Loucy (cell line): ENCODE results near the gene RIT2.

Experiments
- H2AFZ ChIP-seq: fragments of 200-600 bp; sonication (generic); 2 replicates; pipeline ENCODE4 v1.6.0; 2016; ENCODE audit warnings: antibody characterized with exemption, mild to moderate bottlenecking, low read length, moderate library complexity
- H3F3A ChIP-seq: fragments of 200-600 bp; 2 replicates; pipeline ENCODE4 v1.6.0; 2016; ENCODE audit warnings: antibody characterized with exemption, low read depth, mild to moderate bottlenecking
- H3K27me3 ChIP-seq: fragments of 200-600 bp; sonication (generic); 2 replicates; pipeline ENCODE4 v1.6.1; 2014; ENCODE audit warnings: low read length, mild to moderate bottlenecking; ENCODE audit not compliant: insufficient read depth, poor library complexity, severe bottlenecking
- H3K36me3 ChIP-seq: fragments of 200-600 bp; sonication (generic); 2 replicates; pipeline ENCODE4 v1.6.1; 2016; ENCODE audit warnings: low read length; ENCODE audit not compliant: insufficient read depth
- H3K4me1 ChIP-seq: fragments of 200-600 bp; sonication (generic); 2 replicates; pipeline ENCODE4 v1.5.1; 2014; ENCODE audit warnings: low read length, mild to moderate bottlenecking; ENCODE audit not compliant: insufficient read depth, poor library complexity, severe bottlenecking
- H3K4me2 ChIP-seq: fragments of 200-600 bp; sonication (generic); 2 replicates; pipeline ENCODE4 v1.6.0; 2014; ENCODE audit warnings: antibody characterized with exemption, low read length, low read depth, mild to moderate bottlenecking; ENCODE audit not compliant: poor library complexity, severe bottlenecking
- H3K4me3 ChIP-seq: fragments of 200-600 bp; sonication (generic); 2 replicates; pipeline ENCODE4 v1.5.1; 2014; ENCODE audit warnings: low read length, mild to moderate bottlenecking, mixed read lengths; ENCODE audit not compliant: poor library complexity, severe bottlenecking
- H3K79me2 ChIP-seq: fragments of 200-600 bp; sonication (generic); 2 replicates; pipeline ENCODE4 v1.6.1; 2014; ENCODE audit warnings: low read length; ENCODE audit not compliant: insufficient read depth
- H3K9ac ChIP-seq: fragments of 200-600 bp; sonication (generic); 2 replicates; pipeline ENCODE4 v1.6.0; 2014; ENCODE audit warnings: mild to moderate bottlenecking, low read depth, low read length, moderate library complexity; ENCODE audit not compliant: poor library complexity, severe bottlenecking
- H3K9me2 ChIP-seq: fragments of 200-600 bp; sonication (generic); replicated peaks from 2 replicates; pipeline ENCODE4 v1.6.1; 2016; ENCODE audit warnings: low read depth, low read length, mixed read lengths
- H3K9me3 ChIP-seq: fragments of 200-600 bp; sonication (generic); 2 replicates; pipeline ENCODE4 v1.6.1; 2014; ENCODE audit warnings: mild to moderate bottlenecking, antibody characterized with exemption, low read length, low read depth; ENCODE audit not compliant: insufficient read depth
- H4K20me1 ChIP-seq: fragments of 200-600 bp; sonication (generic); 2 replicates; pipeline ENCODE4 v1.6.0; 2014; ENCODE audit warnings: antibody characterized with exemption, low read length, mild to moderate bottlenecking; ENCODE audit not compliant: insufficient read depth, poor library complexity, severe bottlenecking
- CTCF ChIP-seq: fragments of 200-600 bp; sonication (generic); conservative IDR thresholded peaks from 2 replicates; pipeline ENCODE4 v1.5.1; 2014; ENCODE audit warnings: mild to moderate bottlenecking, antibody characterized with exemption, low read length
- EZH2phosphoT487 ChIP-seq: fragments of 200-600 bp; IDR thresholded peaks from 2 replicates; pipeline ENCODE4 v1.6.1; 2018; ENCODE audit warnings: antibody characterized with exemption, mild to moderate bottlenecking, moderate library complexity, borderline replicate concordance

The RIT2 gene

GRCh38 chr18:42906761-42907160 is 208.7 kb downstream of the RIT2 start:
- Histone ChIP-seq H3K36me3 (no peaks in the 10 kb centered on the region), H3K9me2 (no peaks in the 10 kb centered on the region)
- no peak for TF ChIP-seq EZH2phosphoT487
- TF ChIP-seq CTCF, result no peak

GRCh38 chr18:42901161-42901560 is 214.3 kb downstream of the RIT2 start:
- no peak overlapping the region for H2AFZ ChIP-seq
- no peaks in the 10 kb centered on the region for H4K20me1 ChIP-seq
- no peaks in the 10 kb centered on the region for H3K9me2 ChIP-seq
- H3K27me3 ChIP-seq, result no peaks in the 10 kb centered on the region
- no peaks in the 10 kb centered on the region for H3K79me2 ChIP-seq
- no peak overlapping the region for H3K9ac ChIP-seq
- no peaks in the 10 kb centered on the region for H3K4me1 ChIP-seq
- no peaks in the 10 kb centered on the region for H3F3A ChIP-seq
- H3K36me3 ChIP-seq, result no peaks in the 10 kb centered on the region
- H3K4me2 ChIP-seq, result no peak overlapping the region
- H3K9me3 ChIP-seq, result no peaks in the 10 kb centered on the region
- TF ChIP-seq EZH2phosphoT487 (no peak), CTCF (no peak)
- H3K4me3 ChIP-seq, result no peak overlapping the region

More at GRCh38 chr18:42906761-42907160, 208.7 kb downstream of the RIT2 start:
- Histone ChIP-seq H3K9me3 (no peaks in the 10 kb centered on the region), H3K9ac (no peak overlapping the region), H3K4me1 (no peaks in the 10 kb centered on the region), H3K79me2 (no peaks in the 10 kb centered on the region), H2AFZ (no peak overlapping the region), H3K4me2 (no peak overlapping the region), H3K27me3 (no peaks in the 10 kb centered on the region), H3K4me3 (no peak overlapping the region), H3F3A (no peaks in the 10 kb centered on the region), H4K20me1 (no peaks in the 10 kb centered on the region)

GRCh38 chr18:42893977-42894376 is 221.5 kb downstream of the RIT2 start:
- no peaks in the 10 kb centered on the region for H4K20me1 ChIP-seq
- H3K4me2 ChIP-seq, result no peak overlapping the region
- no peak overlapping the region for H2AFZ ChIP-seq
- H3K9ac ChIP-seq, result no peak overlapping the region
- TF ChIP-seq CTCF (no peak), EZH2phosphoT487 (no peak)
- H3K27me3 ChIP-seq, result no peaks in the 10 kb centered on the region
- H3K79me2 ChIP-seq, result no peaks in the 10 kb centered on the region
- no peaks in the 10 kb centered on the region for H3K36me3 ChIP-seq
- H3F3A ChIP-seq, result no peaks in the 10 kb centered on the region
- H3K9me3 ChIP-seq, result no peaks in the 10 kb centered on the region
- H3K4me3 ChIP-seq, result no peak overlapping the region
- H3K9me2 ChIP-seq, result no peaks in the 10 kb centered on the region
- H3K4me1 ChIP-seq, result no peaks in the 10 kb centered on the region
